Calu3 (cell line): ENCODE measurements around the gene BDH2. TPM values are rescaled to one million over a fixed set of nuclear protein-coding genes. Genes with fewer than 3 reads are reported as not detected.
A peak's percentile ranks its signal among the peaks of the same experiment; 100 is the strongest.

Experiments used
- BruUV-seq: library from RNA; stranded (reverse); fragments of 400-500 nt; replicated peaks from 2 replicates; lab custom pipeline; 2021; lab: Mats Ljungman, UMichigan
- CTCF ChIA-PET: fragments of 300-600 bp; sonication (Branson Sonifier 250); formaldehyde crosslinking; loops from one replicate; lab custom pipeline; 2022; ENCODE audit warnings: antibody characterized with exemption; lab: Charles Lee
- DNase-seq: peaks from one replicate; pipeline ENCODE4 v3.0.0; 2022
- H3K27ac Mint-ChIP-seq: one replicate; pipeline ENCODE4 v1.8.0; 2022; ENCODE audit warnings: mixed read lengths; ENCODE audit not compliant: unreplicated experiment
- H3K27me3 Mint-ChIP-seq: one replicate; pipeline ENCODE4 v1.8.0; 2022; ENCODE audit warnings: mixed read lengths; ENCODE audit not compliant: unreplicated experiment
- H3K36me3 Mint-ChIP-seq: one replicate; pipeline ENCODE4 v1.8.0; 2022; ENCODE audit warnings: mild to moderate bottlenecking, moderate library complexity, mixed read lengths; ENCODE audit not compliant: insufficient read depth, unreplicated experiment
- H3K4me1 Mint-ChIP-seq: one replicate; pipeline ENCODE4 v1.8.0; 2022; ENCODE audit warnings: mild to moderate bottlenecking, low read depth, mixed read lengths; ENCODE audit not compliant: unreplicated experiment
- H3K4me3 Mint-ChIP-seq: one replicate; pipeline ENCODE4 v1.8.0; 2022; ENCODE audit warnings: mild to moderate bottlenecking, low read depth, moderate library complexity, mixed read lengths; ENCODE audit not compliant: unreplicated experiment
- H3K9me3 Mint-ChIP-seq: one replicate; pipeline ENCODE4 v1.8.0; 2022; ENCODE audit warnings: low read depth, mixed read lengths; ENCODE audit not compliant: unreplicated experiment
- intact Hi-C: fragments of 100-400 bp; cut with micrococcal nuclease; formaldehyde crosslinking; loops from one replicate; pipeline ENCODE4 v1.10.0; 2022; ENCODE audit not compliant: unreplicated experiment
- total RNA-seq: library from RNA; stranded (reverse); gene quantifications from 2 replicates; pipeline ENCODE4 v1.2.3, GENCODE V29; 2022
- TF ChIP-seq, protein P1 (sequence below): fragments of 200-600 bp; IDR thresholded peaks from one replicate; pipeline ENCODE4 v1.8.0; 2022; ENCODE audit warnings: antibody characterized with exemption; ENCODE audit not compliant: unreplicated experiment

The BDH2 gene
- total RNA-seq, 1 experiment from 2014 or later, result 8.1 TPM

DNA sequence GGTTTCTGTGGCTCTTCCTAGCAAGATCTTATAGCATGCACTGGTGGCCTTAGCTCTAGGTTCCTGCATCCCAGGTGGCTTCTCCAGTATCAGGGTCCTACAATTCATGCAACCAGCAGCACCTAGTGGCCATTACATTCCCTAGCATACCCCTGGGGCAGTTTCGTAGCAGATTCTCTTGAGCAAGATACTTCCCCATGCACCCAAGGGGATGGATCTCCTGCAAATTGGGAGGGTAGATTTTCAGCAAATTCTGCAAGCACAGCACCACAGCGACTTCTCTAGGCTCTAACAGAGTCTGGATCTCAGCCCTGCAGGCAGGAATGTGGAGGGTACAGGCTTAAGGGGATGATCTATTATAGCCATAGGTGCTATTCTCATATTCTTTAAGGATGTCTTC lies 67.1 kb downstream of the BDH2 start:
- Mint-ChIP-seq H3K36me3 (no peaks in the 10 kb centered on the region), H3K4me3 (no peak overlapping the region), H3K27me3 (no peaks in the 10 kb centered on the region), H3K4me1 (no peaks in the 10 kb centered on the region), H3K27ac (no peak overlapping the region), H3K9me3 (no peaks in the 10 kb centered on the region)
- intact Hi-C loops, result no loop called here
- DNase-seq, result peak; percentile 42
- TF ChIP-seq, protein P1, sequence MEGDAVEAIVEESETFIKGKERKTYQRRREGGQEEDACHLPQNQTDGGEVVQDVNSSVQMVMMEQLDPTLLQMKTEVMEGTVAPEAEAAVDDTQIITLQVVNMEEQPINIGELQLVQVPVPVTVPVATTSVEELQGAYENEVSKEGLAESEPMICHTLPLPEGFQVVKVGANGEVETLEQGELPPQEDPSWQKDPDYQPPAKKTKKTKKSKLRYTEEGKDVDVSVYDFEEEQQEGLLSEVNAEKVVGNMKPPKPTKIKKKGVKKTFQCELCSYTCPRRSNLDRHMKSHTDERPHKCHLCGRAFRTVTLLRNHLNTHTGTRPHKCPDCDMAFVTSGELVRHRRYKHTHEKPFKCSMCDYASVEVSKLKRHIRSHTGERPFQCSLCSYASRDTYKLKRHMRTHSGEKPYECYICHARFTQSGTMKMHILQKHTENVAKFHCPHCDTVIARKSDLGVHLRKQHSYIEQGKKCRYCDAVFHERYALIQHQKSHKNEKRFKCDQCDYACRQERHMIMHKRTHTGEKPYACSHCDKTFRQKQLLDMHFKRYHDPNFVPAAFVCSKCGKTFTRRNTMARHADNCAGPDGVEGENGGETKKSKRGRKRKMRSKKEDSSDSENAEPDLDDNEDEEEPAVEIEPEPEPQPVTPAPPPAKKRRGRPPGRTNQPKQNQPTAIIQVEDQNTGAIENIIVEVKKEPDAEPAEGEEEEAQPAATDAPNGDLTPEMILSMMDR, result peak; percentile 53
- no TSS peak for BruUV-seq
- CTCF ChIA-PET, result interaction anchor here (0.6 to 1.2 kb wide), 5 partner anchors 23 to 413 kb away, joined by 3 to 6 read pairs (median 3); no protein-coding TSS in a partner anchor

DNA sequence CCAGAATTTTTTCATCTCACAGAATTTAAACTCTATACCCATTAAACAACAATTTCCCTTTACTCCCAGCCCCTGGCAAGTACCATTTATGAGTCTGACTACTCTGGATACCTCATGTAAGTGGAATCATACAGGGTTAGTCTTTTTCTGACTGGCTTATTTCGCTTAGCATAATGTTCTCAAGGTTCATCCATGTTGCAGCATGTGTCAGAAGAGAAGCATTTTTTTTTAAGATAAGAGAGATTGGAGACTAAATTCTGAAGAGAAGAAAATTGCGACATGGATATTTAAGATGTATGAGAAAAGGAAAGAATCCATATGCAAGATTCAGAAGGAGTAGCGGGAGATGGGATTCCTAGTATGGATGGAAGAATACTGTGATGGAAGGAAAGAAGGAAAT lies 68.8 kb downstream of the BDH2 start:
- Mint-ChIP-seq H3K36me3 (no peaks in the 10 kb centered on the region), H3K27ac (no peak overlapping the region), H3K4me3 (no peak overlapping the region), H3K9me3 (no peaks in the 10 kb centered on the region), H3K27me3 (no peaks in the 10 kb centered on the region), H3K4me1 (no peaks in the 10 kb centered on the region)
- DNase-seq, result no peak
- CTCF ChIA-PET, result no interaction called here
- TF ChIP-seq, protein P1, result no peak
- no TSS peak for BruUV-seq
- intact Hi-C loops, result no loop called here

DNA sequence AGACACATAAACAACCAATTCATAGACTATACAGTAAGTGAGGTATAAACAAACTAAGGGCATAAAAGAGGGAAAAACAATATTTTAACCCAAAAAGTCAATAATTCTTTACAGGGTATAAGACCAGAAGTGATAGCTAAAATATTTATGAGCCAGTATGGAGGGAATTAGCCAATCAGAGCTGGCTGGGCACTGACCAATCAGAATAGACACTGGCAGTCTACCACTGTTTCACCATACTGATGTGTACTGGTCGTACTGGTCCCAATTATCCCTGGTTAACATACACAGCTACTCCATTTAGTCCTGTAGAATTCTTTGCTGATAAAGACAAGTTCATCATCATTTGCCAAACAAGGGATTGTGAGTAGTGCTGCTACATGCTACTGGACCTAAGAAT lies 70.3 kb downstream of the BDH2 start:
- BruUV-seq, result no TSS peak
- Mint-ChIP-seq H3K4me3 (no peak overlapping the region), H3K36me3 (no peaks in the 10 kb centered on the region), H3K4me1 (no peaks in the 10 kb centered on the region), H3K27me3 (no peaks in the 10 kb centered on the region), H3K27ac (no peak overlapping the region), H3K9me3 (no peaks in the 10 kb centered on the region)
- CTCF ChIA-PET, result no interaction called here
- intact Hi-C loops, result no loop called here
- TF ChIP-seq, protein P1, result no peak
- no peak for DNase-seq

Other genes with a start within 250 kb of the BDH2 start
- gene CISD2, start 230.8 kb downstream of the BDH2 start, total RNA-seq, result 34.9 and 36.9 TPM in 2 replicates
- gene SLC9B1, start 80.1 kb downstream of the BDH2 start, total RNA-seq, result not detected in 2 replicates
- gene SLC9B2, start 23.1 kb downstream of the BDH2 start, total RNA-seq, result 2.7 and 5.0 TPM in 2 replicates
- 17.9 and 23.5 TPM in 2 replicates for gene CENPE, start 98.5 kb upstream of the BDH2 start, total RNA-seq